H9 (cell line): ENCODE data around the gene WDPCP. TPM values are rescaled to one million over a fixed set of nuclear protein-coding genes. Genes with fewer than 3 reads are reported as not detected.

Experiments
- DNase-seq: peaks from one replicate; pipeline ENCODE4 v3.0.0-alpha.2; 2017
- H2AFZ ChIP-seq: one replicate; pipeline ENCODE4 v1.6.1; 2013; ENCODE audit warnings: mild to moderate bottlenecking, low read length, control low read depth, moderate library complexity
- H2AK5ac ChIP-seq: 2 replicates; pipeline ENCODE4 v1.6.1; 2013; ENCODE audit warnings: low read length, control low read depth, mixed read lengths; ENCODE audit not compliant: insufficient read length
- H2BK120ac ChIP-seq: one replicate; pipeline ENCODE4 v1.6.1; 2013; ENCODE audit warnings: low read depth, mild to moderate bottlenecking, low read length, control low read depth, inconsistent platforms; ENCODE audit not compliant: poor library complexity, severe bottlenecking
- H2BK12ac ChIP-seq: 2 replicates; pipeline ENCODE4 v1.6.1; 2013; ENCODE audit warnings: low read length, control low read depth, mixed read lengths, low read depth; ENCODE audit not compliant: insufficient read length
- H2BK15ac ChIP-seq: 2 replicates; pipeline ENCODE4 v1.6.1; 2013; ENCODE audit warnings: low read depth, low read length, control low read depth
- H2BK20ac ChIP-seq: one replicate; pipeline ENCODE4 v1.6.1; 2013; ENCODE audit warnings: low read depth, mild to moderate bottlenecking, low read length, control low read depth, inconsistent platforms; ENCODE audit not compliant: poor library complexity, severe bottlenecking
- H2BK5ac ChIP-seq: 2 replicates; pipeline ENCODE4 v1.6.1; 2013; ENCODE audit warnings: low read length, control low read depth, mixed read lengths; ENCODE audit not compliant: insufficient read length
- H3K14ac ChIP-seq: 2 replicates; pipeline ENCODE4 v1.6.1; 2013; ENCODE audit warnings: low read length, control low read depth; ENCODE audit not compliant: insufficient read depth
- H3K18ac ChIP-seq: 2 replicates; pipeline ENCODE4 v1.6.1; 2013; ENCODE audit warnings: low read depth, mild to moderate bottlenecking, mixed read lengths, low read length, control low read depth; ENCODE audit not compliant: insufficient read length
- H3K23ac ChIP-seq: 2 replicates; pipeline ENCODE4 v1.6.1; 2013; ENCODE audit warnings: low read length, control low read depth, mixed read lengths, low read depth; ENCODE audit not compliant: insufficient read length
- H3K23me2 ChIP-seq: 2 replicates; pipeline ENCODE4 v1.6.1; 2013; ENCODE audit warnings: low read depth, mild to moderate bottlenecking, mixed read lengths, low read length, control low read depth; ENCODE audit not compliant: insufficient read length, poor library complexity, severe bottlenecking
- H3K27ac ChIP-seq: 2 replicates; pipeline ENCODE4 v1.5.1; 2013; ENCODE audit warnings: low read length, control low read depth, mixed read lengths, low read depth; ENCODE audit not compliant: insufficient read length
- H3K27me3 ChIP-seq: 2 replicates; pipeline ENCODE4 v1.6.1; 2013; ENCODE audit warnings: low read length, control low read depth, inconsistent platforms; ENCODE audit not compliant: insufficient read depth
- H3K4ac ChIP-seq: 2 replicates; pipeline ENCODE4 v1.6.1; 2013; ENCODE audit warnings: low read depth, mild to moderate bottlenecking, control low read depth, inconsistent platforms, low read length, moderate library complexity
- H3K4me1 ChIP-seq: 2 replicates; pipeline ENCODE4 v1.6.1; 2013; ENCODE audit warnings: low read length, control low read depth, inconsistent platforms; ENCODE audit not compliant: insufficient read depth
- H3K4me2 ChIP-seq: 2 replicates; pipeline ENCODE4 v1.6.1; 2013; ENCODE audit warnings: low read length, control low read depth, mixed read lengths; ENCODE audit not compliant: insufficient read length, insufficient read depth
- H3K56ac ChIP-seq: 2 replicates; pipeline ENCODE4 v1.6.1; 2013; ENCODE audit warnings: low read depth, mild to moderate bottlenecking, mixed read lengths, low read length, control low read depth; ENCODE audit not compliant: insufficient read length
- H3K79me1 ChIP-seq: 2 replicates; pipeline ENCODE4 v1.6.1; 2013; ENCODE audit warnings: low read depth, mild to moderate bottlenecking, moderate library complexity, low read length, control low read depth, inconsistent platforms; ENCODE audit not compliant: insufficient read depth, poor library complexity, severe bottlenecking
- H3K79me2 ChIP-seq: 2 replicates; pipeline ENCODE4 v1.6.1; 2013; ENCODE audit warnings: low read length, control low read depth, inconsistent platforms; ENCODE audit not compliant: insufficient read depth
- H3K9ac ChIP-seq: 2 replicates; pipeline ENCODE4 v1.6.1; 2013; ENCODE audit warnings: low read length, control low read depth, mixed read lengths; ENCODE audit not compliant: insufficient read length; ENCODE audit errors: extremely low read depth
- H3K9me3 ChIP-seq: one replicate; pipeline ENCODE4 v1.6.1; 2013; ENCODE audit warnings: low read depth, low read length, inconsistent platforms; ENCODE audit not compliant: control insufficient read depth
- H3T11ph ChIP-seq: one replicate; pipeline ENCODE4 v1.6.1; 2013; ENCODE audit warnings: mild to moderate bottlenecking, low read length, control low read depth, inconsistent platforms
- H4K20me1 ChIP-seq: one replicate; pipeline ENCODE4 v1.6.1; 2013; ENCODE audit not compliant: control insufficient read depth, insufficient read length, insufficient read depth
- H4K5ac ChIP-seq: 2 replicates; pipeline ENCODE4 v1.6.1; 2013; ENCODE audit warnings: low read depth, mild to moderate bottlenecking, mixed read lengths, low read length, control low read depth; ENCODE audit not compliant: insufficient read length
- H4K8ac ChIP-seq: replicated peaks from 2 replicates; pipeline ENCODE4 v1.6.1; 2013; ENCODE audit warnings: low read length, control low read depth, mixed read lengths, low read depth; ENCODE audit not compliant: insufficient read length
- H4K91ac ChIP-seq: 2 replicates; pipeline ENCODE4 v1.6.1; 2013; ENCODE audit warnings: low read depth, mild to moderate bottlenecking, moderate library complexity, mixed read lengths, low read length, control low read depth; ENCODE audit not compliant: insufficient read length
- H3K27ac Mint-ChIP-seq, 3 experiments: 2 replicates in 2 of 3; 3 replicates in 1 of 3; pipeline ENCODE4 v1.8.0; 2020 to 2021; ENCODE audit warnings: mixed read lengths in 3 of 3, mild to moderate bottlenecking in 1 of 3, moderate library complexity in 1 of 3
- H3K27me3 Mint-ChIP-seq: 2 replicates; pipeline ENCODE4 v1.8.0; 2021; ENCODE audit warnings: low read depth, mild to moderate bottlenecking, moderate library complexity, mixed read lengths
- H3K36me3 Mint-ChIP-seq, 3 experiments: 2 replicates in 2 of 3; 3 replicates in 1 of 3; pipeline ENCODE4 v1.8.0; 2020 to 2021; ENCODE audit warnings: low read depth in 3 of 3, mixed read lengths in 3 of 3; ENCODE audit not compliant: insufficient read depth in 1 of 3
- H3K4me1 Mint-ChIP-seq, 2 experiments: 2 replicates each; pipeline ENCODE4 v1.8.0; 2020; ENCODE audit warnings: mixed read lengths in 2 of 2
- H3K4me3 Mint-ChIP-seq, 2 experiments: 2 replicates in 1 of 2; 3 replicates in 1 of 2; pipeline ENCODE4 v1.8.0; 2020 to 2021; ENCODE audit warnings: mild to moderate bottlenecking in 2 of 2, mixed read lengths in 2 of 2, moderate library complexity in 1 of 2
- H3K9me3 Mint-ChIP-seq, 2 experiments: 2 replicates in 1 of 2; 3 replicates in 1 of 2; pipeline ENCODE4 v1.8.0; 2020; ENCODE audit warnings: mild to moderate bottlenecking in 2 of 2, mixed read lengths in 2 of 2, moderate library complexity in 1 of 2
- CTCF ChIP-seq: fragments of 200-600 bp; sonication (generic); conservative IDR thresholded peaks from 3 replicates; pipeline ENCODE4 v1.8.0; 2021; ENCODE audit warnings: antibody characterized with exemption, mild to moderate bottlenecking
- WGBS: extraction: QIAGEN DNeasy Blood & Tissue Kit; methylation state at CpG from one replicate; pipeline ENCODE4 v1.1.7; 2013; ENCODE audit warnings: missing lambda C conversion rate, low lambda C conversion rate, mixed read lengths; ENCODE audit not compliant: insufficient read length; ENCODE audit errors: extremely low coverage; 5-methylcytosine and 5-hydroxymethylcytosine counted together
- total RNA-seq: library from RNA; stranded (reverse); gene quantifications from 2 replicates; pipeline ENCODE4 v1.2.1, GENCODE V29; 2021

The WDPCP gene
- total RNA-seq, 1 experiment from 2014 or later: 22.4 TPM

GRCh38 chr2:63218800-63219526 is 369.3 kb downstream of the WDPCP start:
- H3K27ac Mint-ChIP-seq: no peak overlapping the region
- no peak for TF ChIP-seq CTCF
- H3K56ac ChIP-seq: no peak overlapping the region

More at GRCh38 chr2:63218800-63219526, 369.3 kb downstream of the WDPCP start:
- H4K8ac ChIP-seq: no peak overlapping the region
- no peaks in the 10 kb centered on the region for H3K79me2 ChIP-seq
- H3K9ac ChIP-seq: no peak overlapping the region
- no peaks in the 10 kb centered on the region for H3K27me3 Mint-ChIP-seq
- no peak overlapping the region for H4K5ac ChIP-seq
- WGBS: no CpG with 5 or more reads among the region's 4 CpGs
- no peak overlapping the region for H3K14ac ChIP-seq
- H3K36me3 Mint-ChIP-seq: 0 out of 7 replicates have a peak, but pooled peaks cover 0 to 2% (median 0%) of the 10 kb centered on the region in 3 experiments
- H3K4me1 ChIP-seq: no peaks in the 10 kb centered on the region
- no peak overlapping the region for H4K91ac ChIP-seq
- no peaks in the 10 kb centered on the region for H3K4me1 Mint-ChIP-seq
- H2AK5ac ChIP-seq: no peak overlapping the region
- H4K20me1 ChIP-seq: no peaks in the 10 kb centered on the region
- H3K23ac ChIP-seq: no peak overlapping the region
- H3K23me2 ChIP-seq: no peaks in the 10 kb centered on the region
- H3T11ph ChIP-seq: no peak overlapping the region
- H3K4ac ChIP-seq: no peak overlapping the region
- DNase-seq: no peak
- H3K9me3 ChIP-seq: no peaks in the 10 kb centered on the region
- no peak overlapping the region for H2BK20ac ChIP-seq
- H2AFZ ChIP-seq: no peak overlapping the region
- H3K18ac ChIP-seq: no peak overlapping the region
- no peak overlapping the region for H2BK12ac ChIP-seq
- no peak overlapping the region for H2BK120ac ChIP-seq
- no peak overlapping the region for H2BK5ac ChIP-seq
- H3K4me2 ChIP-seq: no peak overlapping the region
- H3K27ac ChIP-seq: no peak overlapping the region
- H3K9me3 Mint-ChIP-seq: no peaks in the 10 kb centered on the region; a peak in 2 of 5 replicates
- H3K27me3 ChIP-seq: no peaks in the 10 kb centered on the region
- H3K4me3 Mint-ChIP-seq: no peak overlapping the region
- H2BK15ac ChIP-seq: no peak overlapping the region
- no peaks in the 10 kb centered on the region for H3K79me1 ChIP-seq
